Mesenchymal stem cell (in vitro differentiated cells and primary cell): Measurements from ENCODE around the gene NUBPL.

Experiments used
- DNase-seq: peaks from one replicate; pipeline ENCODE4 v3.0.0-alpha.2; 2013
- H2AFZ ChIP-seq: one replicate; pipeline ENCODE4 v1.6.1; 2013; ENCODE audit warnings: low read depth, mild to moderate bottlenecking, control low read depth, inconsistent platforms, low read length, moderate library complexity
- H2AK5ac ChIP-seq: 2 replicates; pipeline ENCODE4 v1.6.1; 2013; ENCODE audit warnings: low read length, moderate library complexity, mild to moderate bottlenecking, inconsistent platforms; ENCODE audit not compliant: severe bottlenecking
- H2BK120ac ChIP-seq: one replicate; pipeline ENCODE4 v1.6.1; 2013; ENCODE audit warnings: low read depth, mild to moderate bottlenecking, inconsistent platforms, low read length, moderate library complexity
- H2BK12ac ChIP-seq, 2 experiments: one replicate each; pipeline ENCODE4 v1.6.1; 2013; ENCODE audit warnings: inconsistent platforms in 2 of 2, low read length in 2 of 2, mild to moderate bottlenecking in 2 of 2, moderate library complexity in 2 of 2, control low read depth in 1 of 2
- H2BK15ac ChIP-seq: one replicate; pipeline ENCODE4 v1.6.1; 2013; ENCODE audit warnings: mild to moderate bottlenecking, low read depth, inconsistent platforms; ENCODE audit not compliant: poor library complexity, severe bottlenecking
- H2BK5ac ChIP-seq: 2 replicates; pipeline ENCODE4 v1.6.1; 2013; ENCODE audit warnings: low read depth, mild to moderate bottlenecking, low read length, control low read depth, inconsistent platforms; ENCODE audit not compliant: poor library complexity, severe bottlenecking
- H3K14ac ChIP-seq, 2 experiments: one replicate each; pipeline ENCODE4 v1.6.1; 2013; ENCODE audit warnings: inconsistent platforms in 2 of 2, low read length in 2 of 2, control low read depth in 1 of 2, mild to moderate bottlenecking in 1 of 2, moderate library complexity in 1 of 2
- H3K18ac ChIP-seq, 2 experiments: one replicate each; pipeline ENCODE4 v1.6.1; 2013; ENCODE audit warnings: inconsistent platforms in 2 of 2, low read length in 2 of 2, control low read depth in 1 of 2, low read depth in 1 of 2, mild to moderate bottlenecking in 1 of 2
- H3K23ac ChIP-seq, 2 experiments: one replicate each; pipeline ENCODE4 v1.6.1; 2013; ENCODE audit warnings: inconsistent platforms in 2 of 2, low read length in 2 of 2, mild to moderate bottlenecking in 2 of 2, moderate library complexity in 2 of 2, control low read depth in 1 of 2
- H3K27ac ChIP-seq: 2 replicates; pipeline ENCODE4 v1.5.1; 2013; ENCODE audit warnings: mild to moderate bottlenecking, moderate library complexity, low read length, control low read depth, inconsistent platforms; ENCODE audit not compliant: poor library complexity, severe bottlenecking
- H3K27me3 ChIP-seq, 2 experiments: 2 replicates each; pipeline versions ENCODE4 v1.6.1 to v1.7.0; 2013; ENCODE audit warnings: low read length in 2 of 2, mild to moderate bottlenecking in 2 of 2, moderate library complexity in 2 of 2, control low read depth in 1 of 2, inconsistent platforms in 1 of 2; ENCODE audit not compliant: control insufficient read depth in 1 of 2, insufficient read depth in 1 of 2
- H3K36me3 ChIP-seq, 2 experiments: 2 replicates each; pipeline versions ENCODE4 v1.6.1 to v1.7.0; 2013; ENCODE audit warnings: low read length in 2 of 2, control low read depth in 1 of 2, inconsistent platforms in 1 of 2, low read depth in 1 of 2, mild to moderate bottlenecking in 1 of 2; ENCODE audit not compliant: insufficient read depth in 2 of 2, control insufficient read depth in 1 of 2
- H3K4ac ChIP-seq, 2 experiments: one replicate each; pipeline ENCODE4 v1.6.1; 2013; ENCODE audit warnings: inconsistent platforms in 2 of 2, low read length in 2 of 2, mild to moderate bottlenecking in 2 of 2, moderate library complexity in 2 of 2, control low read depth in 1 of 2, low read depth in 1 of 2
- H3K4me1 ChIP-seq: 2 replicates; pipeline ENCODE4 v1.6.1; 2013; ENCODE audit warnings: low read depth, low read length, control low read depth; ENCODE audit not compliant: control insufficient read depth, insufficient read depth
- H3K4me2 ChIP-seq: 2 replicates; pipeline ENCODE4 v1.6.1; 2013; ENCODE audit warnings: low read length, mild to moderate bottlenecking, inconsistent platforms; ENCODE audit not compliant: poor library complexity, severe bottlenecking
- H3K4me3 ChIP-seq, 2 experiments: 2 replicates each; pipeline versions ENCODE4 v1.5.1 to v1.7.0; 2013; ENCODE audit warnings: low read length in 2 of 2, mild to moderate bottlenecking in 2 of 2, control low read depth in 1 of 2, low read depth in 1 of 2; ENCODE audit not compliant: insufficient read depth in 1 of 2
- H3K79me1 ChIP-seq: replicated peaks from 2 replicates; pipeline ENCODE4 v1.6.1; 2013; ENCODE audit warnings: mild to moderate bottlenecking, control low read depth, low read length, inconsistent platforms; ENCODE audit not compliant: poor library complexity, severe bottlenecking
- H3K9ac ChIP-seq: 2 replicates; pipeline ENCODE4 v1.7.0; 2013; ENCODE audit warnings: mild to moderate bottlenecking, low read length, moderate library complexity
- H3K9me3 ChIP-seq: 2 replicates; pipeline ENCODE4 v1.7.0; 2013; ENCODE audit warnings: mild to moderate bottlenecking, low read length; ENCODE audit not compliant: control insufficient read depth
- H4K8ac ChIP-seq: one replicate; pipeline ENCODE4 v1.6.1; 2013; ENCODE audit warnings: inconsistent platforms, mild to moderate bottlenecking, low read length, moderate library complexity
- H4K91ac ChIP-seq: one replicate; pipeline ENCODE4 v1.6.1; 2013; ENCODE audit warnings: mild to moderate bottlenecking, low read length, inconsistent platforms
- WGBS: methylation state at CpG from one replicate; pipeline ENCODE4 v1.1.7; 2013; ENCODE audit warnings: mixed read lengths; 5-methylcytosine and 5-hydroxymethylcytosine counted together

Gene NUBPL

DNA sequence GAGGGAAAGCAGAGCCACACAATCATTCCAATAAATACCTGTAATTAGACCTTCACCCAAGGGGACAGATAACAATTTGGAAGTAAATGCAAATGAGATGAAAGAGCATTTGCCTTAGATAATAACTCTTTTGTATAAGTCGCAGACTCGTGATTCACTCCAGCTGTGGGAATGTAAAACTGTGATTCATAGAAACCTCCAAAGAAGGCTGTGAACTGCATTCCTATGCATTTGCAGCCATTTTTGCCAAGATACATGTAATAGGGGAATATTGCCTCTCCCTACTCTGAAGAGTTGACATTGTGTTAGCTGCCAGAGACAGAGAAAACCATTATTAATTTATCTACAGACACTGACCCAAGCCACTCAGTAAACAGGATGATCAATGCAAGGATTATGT is 334.0 kb downstream of the NUBPL start:
- 4% methylated on average over 2 of the region's 2 CpGs for WGBS
- H2BK5ac ChIP-seq, result no peak overlapping the region
- peaks cover 5% of the 10 kb centered on the region for H3K4me1 ChIP-seq
- no peaks in the 10 kb centered on the region for H3K27me3 ChIP-seq
- no peak overlapping the region for H3K9ac ChIP-seq
- H3K36me3 ChIP-seq, result no peaks in the 10 kb centered on the region
- no peak overlapping the region for H3K4me3 ChIP-seq
- H3K27ac ChIP-seq, result no peak overlapping the region
- peak; percentile 76 for DNase-seq
- no peak overlapping the region for H3K23ac ChIP-seq
- no peak overlapping the region for H3K14ac ChIP-seq
- H4K91ac ChIP-seq, result no peak overlapping the region
- no peaks in the 10 kb centered on the region for H3K9me3 ChIP-seq
- no peak overlapping the region for H2AFZ ChIP-seq
- no peak overlapping the region for H2AK5ac ChIP-seq
- H3K4ac ChIP-seq, result no peak overlapping the region
- H3K79me1 ChIP-seq, result no peaks in the 10 kb centered on the region
- H4K8ac ChIP-seq, result no peak overlapping the region
- no peak overlapping the region for H2BK120ac ChIP-seq
- no peak overlapping the region for H3K18ac ChIP-seq
- peak overlapping the region in 1 of 2 experiments; percentile 75 for H2BK12ac ChIP-seq
- H3K4me2 ChIP-seq, result no peak overlapping the region
- H2BK15ac ChIP-seq, result no peak overlapping the region

DNA sequence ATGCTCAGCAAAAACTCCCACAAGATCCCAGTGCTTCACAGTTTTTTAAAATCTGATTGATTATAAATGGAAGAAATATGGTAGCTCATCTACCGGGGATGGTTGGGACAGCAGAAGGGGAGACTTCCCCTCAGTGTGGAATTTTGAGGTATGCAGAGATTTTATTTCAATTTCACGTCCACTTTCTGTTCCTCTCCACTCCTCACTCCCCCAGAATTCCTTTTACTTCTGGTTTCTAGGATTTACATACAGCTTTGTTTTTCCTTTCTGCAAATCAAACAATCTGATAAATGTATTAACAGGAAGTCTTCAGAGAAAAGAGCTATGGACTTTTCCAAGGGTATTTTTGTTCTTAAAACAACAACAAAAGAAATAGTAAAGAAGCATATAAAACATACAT is 334.4 kb downstream of the NUBPL start:
- no peak overlapping the region for H4K8ac ChIP-seq
- H3K9me3 ChIP-seq, result no peaks in the 10 kb centered on the region
- H3K9ac ChIP-seq, result no peak overlapping the region
- H3K4ac ChIP-seq, result no peak overlapping the region
- H2BK12ac ChIP-seq, result no peak overlapping the region
- DNase-seq, result no peak
- no peak overlapping the region for H3K27ac ChIP-seq
- no peak overlapping the region for H2BK120ac ChIP-seq
- no peak overlapping the region for H3K4me3 ChIP-seq
- H3K27me3 ChIP-seq, result no peaks in the 10 kb centered on the region
- no peak overlapping the region for H3K14ac ChIP-seq
- no peak overlapping the region for H3K18ac ChIP-seq
- no peaks in the 10 kb centered on the region for H3K79me1 ChIP-seq
- H3K23ac ChIP-seq, result no peak overlapping the region
- H2AK5ac ChIP-seq, result no peak overlapping the region
- H2AFZ ChIP-seq, result no peak overlapping the region
- no peak overlapping the region for H2BK15ac ChIP-seq
- H3K4me2 ChIP-seq, result no peak overlapping the region
- 75% methylated on average over 2 of the region's 2 CpGs for WGBS
- no peaks in the 10 kb centered on the region for H3K36me3 ChIP-seq
- H3K4me1 ChIP-seq, result peaks cover 5% of the 10 kb centered on the region
- H4K91ac ChIP-seq, result no peak overlapping the region
- H2BK5ac ChIP-seq, result no peak overlapping the region

DNA sequence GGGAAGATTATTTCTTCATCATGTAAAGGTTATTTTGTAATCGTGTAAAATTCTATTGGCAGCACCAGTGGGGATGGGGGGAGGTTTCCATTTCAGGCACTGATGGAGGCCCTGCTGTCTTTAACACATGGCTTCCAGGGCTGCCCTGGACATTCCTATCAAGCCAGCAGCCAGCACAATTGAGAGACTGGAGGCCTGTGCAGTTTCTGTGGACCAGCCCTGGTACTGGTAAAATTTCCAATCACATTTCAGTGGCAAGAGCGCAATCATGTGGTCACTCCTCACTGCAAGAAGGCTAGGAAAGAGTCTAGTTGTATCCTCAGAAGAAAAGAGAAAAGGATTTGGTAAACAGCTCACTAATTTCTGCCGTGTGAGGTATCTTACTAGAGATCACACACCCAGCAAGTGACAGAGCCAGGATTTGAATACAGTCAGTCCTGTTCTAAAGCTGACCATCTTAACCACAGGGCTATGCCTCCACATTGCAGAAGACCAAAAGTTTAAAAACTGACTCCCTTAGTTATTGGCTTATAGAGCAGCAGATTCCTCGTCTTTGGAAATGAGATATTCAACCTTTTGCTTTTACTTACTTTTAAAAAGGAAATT is 336.5 kb downstream of the NUBPL start:
- Histone ChIP-seq H2BK120ac (no peak overlapping the region), H3K23ac (no peak overlapping the region), H3K36me3 (no peaks in the 10 kb centered on the region), H2BK5ac (no peak overlapping the region), H3K4me3 (no peak overlapping the region), H3K27me3 (no peaks in the 10 kb centered on the region), H4K91ac (no peak overlapping the region), H4K8ac (no peak overlapping the region), H3K18ac (no peak overlapping the region), H2AFZ (no peak overlapping the region), H3K4me2 (no peak overlapping the region), H2AK5ac (no peak overlapping the region), H2BK15ac (no peak overlapping the region), H2BK12ac (no peak overlapping the region), H3K4me1 (peaks cover 5% of the 10 kb centered on the region), H3K27ac (no peak overlapping the region), H3K14ac (no peak overlapping the region), H3K79me1 (no peaks in the 10 kb centered on the region), H3K9ac (no peak overlapping the region), H3K4ac (no peak overlapping the region), H3K9me3 (no peaks in the 10 kb centered on the region)
- WGBS, result 91% methylated on average over 3 of the region's 4 CpGs
- DNase-seq, result no peak

DNA sequence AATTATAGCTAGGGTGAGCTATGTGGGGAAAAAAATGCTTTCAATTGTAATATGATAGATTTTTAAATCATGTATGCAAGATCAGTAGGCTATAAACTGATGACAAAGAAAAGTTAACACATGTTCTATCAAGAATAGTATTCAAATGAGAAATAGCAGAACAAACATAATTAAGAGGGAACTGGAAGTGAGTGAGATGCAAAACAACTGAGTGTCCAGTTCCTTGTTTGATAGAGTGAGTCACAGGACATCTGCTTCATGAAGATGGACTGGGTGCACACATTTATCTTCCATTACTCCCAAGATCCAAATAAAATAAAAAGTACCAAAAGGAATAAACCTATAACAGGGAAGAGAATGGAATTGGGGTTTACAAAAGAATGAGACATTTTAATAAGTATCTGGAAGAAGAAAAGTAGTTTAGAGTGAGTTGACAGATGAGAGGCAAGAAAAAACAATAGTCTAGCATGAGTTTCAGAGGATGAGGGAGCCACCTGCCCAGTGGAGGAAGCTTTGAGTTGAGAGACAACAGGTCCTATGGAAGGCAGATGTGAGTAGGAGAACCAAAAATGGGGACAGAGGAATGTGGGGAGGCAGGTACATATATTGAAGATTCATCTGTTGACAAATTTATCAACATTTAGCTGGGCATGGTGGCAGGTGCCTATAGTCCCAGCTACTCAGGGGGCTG is 337.8 kb downstream of the NUBPL start:
- Histone ChIP-seq H3K18ac (no peak overlapping the region), H3K9me3 (no peaks in the 10 kb centered on the region), H3K27ac (no peak overlapping the region), H3K36me3 (no peaks in the 10 kb centered on the region), H3K14ac (no peak overlapping the region), H3K79me1 (no peaks in the 10 kb centered on the region), H4K91ac (no peak overlapping the region), H3K4ac (no peak overlapping the region), H2BK5ac (no peak overlapping the region), H3K23ac (no peak overlapping the region), H2BK120ac (no peak overlapping the region), H2AFZ (no peak overlapping the region), H2AK5ac (no peak overlapping the region), H4K8ac (no peak overlapping the region), H3K9ac (no peak overlapping the region), H2BK12ac (no peak overlapping the region), H3K27me3 (no peaks in the 10 kb centered on the region), H2BK15ac (no peak overlapping the region), H3K4me3 (no peak overlapping the region), H3K4me1 (peaks cover 2% of the 10 kb centered on the region), H3K4me2 (no peak overlapping the region)
- DNase-seq, result no peak
